ENCODE measurements around the gene LAMA3. TPM values are rescaled to one million over a fixed set of nuclear protein-coding genes. Genes with fewer than 3 reads are reported as not detected.
"Not testable (repeated sequence)": the region's sequence is repeated elsewhere in the genome, so short reads cannot be mapped to it uniquely, and the experiment has no call there.

The LAMA3 gene
- total and polyA plus RNA-seq, 9 donors, result 2.9 to 44.9 (median 14.8) TPM

DNA sequence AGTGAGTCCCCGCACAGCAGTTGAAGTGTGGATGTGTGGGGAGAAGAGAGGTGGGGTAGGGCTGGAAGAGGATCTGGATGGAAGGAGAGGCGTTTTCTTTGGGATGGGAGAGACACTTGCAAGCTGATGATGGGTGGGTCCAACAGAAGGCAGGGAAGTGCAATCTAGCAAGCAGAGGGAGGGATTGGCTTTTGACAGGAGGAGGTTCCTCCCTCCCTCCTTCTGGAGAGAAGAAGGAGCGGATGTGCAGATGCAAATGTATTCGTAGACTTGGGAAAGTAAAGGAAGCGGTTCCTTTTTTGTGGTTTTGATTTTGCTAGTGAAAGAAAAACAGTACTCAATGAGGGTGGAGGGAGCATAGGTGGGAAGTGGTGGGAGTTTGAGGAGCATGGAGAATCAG, 48.9 kb downstream of the LAMA3 start:
- H3K27me3 ChIP-seq, result no peaks in the 10 kb centered on the region
- no peak overlapping the region for H3K27ac ChIP-seq
- no peaks in the 10 kb centered on the region for H3K4me1 ChIP-seq (ENCODE audit: insufficient read depth)
- intact Hi-C loops (cut with DNase I), result no loop called here
- no peak for TF ChIP-seq EP300 (IDR thresholded peaks at IDR 0.05)
- TF ChIP-seq, protein P1, sequence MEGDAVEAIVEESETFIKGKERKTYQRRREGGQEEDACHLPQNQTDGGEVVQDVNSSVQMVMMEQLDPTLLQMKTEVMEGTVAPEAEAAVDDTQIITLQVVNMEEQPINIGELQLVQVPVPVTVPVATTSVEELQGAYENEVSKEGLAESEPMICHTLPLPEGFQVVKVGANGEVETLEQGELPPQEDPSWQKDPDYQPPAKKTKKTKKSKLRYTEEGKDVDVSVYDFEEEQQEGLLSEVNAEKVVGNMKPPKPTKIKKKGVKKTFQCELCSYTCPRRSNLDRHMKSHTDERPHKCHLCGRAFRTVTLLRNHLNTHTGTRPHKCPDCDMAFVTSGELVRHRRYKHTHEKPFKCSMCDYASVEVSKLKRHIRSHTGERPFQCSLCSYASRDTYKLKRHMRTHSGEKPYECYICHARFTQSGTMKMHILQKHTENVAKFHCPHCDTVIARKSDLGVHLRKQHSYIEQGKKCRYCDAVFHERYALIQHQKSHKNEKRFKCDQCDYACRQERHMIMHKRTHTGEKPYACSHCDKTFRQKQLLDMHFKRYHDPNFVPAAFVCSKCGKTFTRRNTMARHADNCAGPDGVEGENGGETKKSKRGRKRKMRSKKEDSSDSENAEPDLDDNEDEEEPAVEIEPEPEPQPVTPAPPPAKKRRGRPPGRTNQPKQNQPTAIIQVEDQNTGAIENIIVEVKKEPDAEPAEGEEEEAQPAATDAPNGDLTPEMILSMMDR (IDR thresholded peaks at IDR 0.05), result no peak
- no peak for DNase-seq
- H3K36me3 ChIP-seq, result no peaks in the 10 kb centered on the region
- no peak overlapping the region for H3K4me3 ChIP-seq
- 85 to 90% (median 87%) methylated on average over 5 of the region's 5 CpGs for WGBS, 3 donors
- H3K9me3 ChIP-seq, result no peaks in the 10 kb centered on the region

- intact Hi-C loops (cut with DNase I), result no loop called here
- 89 to 94% (median 92%) methylated on average over 5 of the region's 5 CpGs for WGBS, 3 donors
- DNase-seq, result no peak
These were observed 49.3 kb downstream of the LAMA3 start for GRCh38 chr18:23738575-23738974.

GRCh38 chr18:23740105-23740830, 51.0 kb downstream of the LAMA3 start:
- Histone ChIP-seq H3K27ac (no peak overlapping the region), H3K9me3 (no peaks in the 10 kb centered on the region), H3K4me1 (ENCODE audit: insufficient read depth) (no peaks in the 10 kb centered on the region), H3K27me3 (no peaks in the 10 kb centered on the region), H3K36me3 (no peaks in the 10 kb centered on the region), H3K4me3 (no peak overlapping the region)
- WGBS, 3 donors, result 52 to 63% (median 56%) methylated on average over 4 of the region's 4 CpGs
- TF ChIP-seq EP300 (IDR thresholded peaks at IDR 0.05), result no peak
- TF ChIP-seq, protein P1 (IDR thresholded peaks at IDR 0.05), result no peak
- no peak for TF ChIP-seq POLR2A (IDR thresholded peaks at IDR 0.05)
- intact Hi-C loops (cut with DNase I), result no loop called here
- peak in 2 of 5 donors; percentile 23 to 41 for DNase-seq

More at GRCh38 chr18:23738575-23738974, 49.3 kb downstream of the LAMA3 start:
- Histone ChIP-seq H3K4me3 (no peak overlapping the region), H3K4me1 (ENCODE audit: insufficient read depth) (no peaks in the 10 kb centered on the region), H3K27me3 (no peaks in the 10 kb centered on the region), H3K36me3 (no peaks in the 10 kb centered on the region), H3K27ac (no peak overlapping the region), H3K9me3 (no peaks in the 10 kb centered on the region)
- TF ChIP-seq EP300 (IDR thresholded peaks at IDR 0.05), result no peak
- TF ChIP-seq, protein P1 (IDR thresholded peaks at IDR 0.05), result no peak
- no peak for TF ChIP-seq POLR2A (IDR thresholded peaks at IDR 0.05)

DNA sequence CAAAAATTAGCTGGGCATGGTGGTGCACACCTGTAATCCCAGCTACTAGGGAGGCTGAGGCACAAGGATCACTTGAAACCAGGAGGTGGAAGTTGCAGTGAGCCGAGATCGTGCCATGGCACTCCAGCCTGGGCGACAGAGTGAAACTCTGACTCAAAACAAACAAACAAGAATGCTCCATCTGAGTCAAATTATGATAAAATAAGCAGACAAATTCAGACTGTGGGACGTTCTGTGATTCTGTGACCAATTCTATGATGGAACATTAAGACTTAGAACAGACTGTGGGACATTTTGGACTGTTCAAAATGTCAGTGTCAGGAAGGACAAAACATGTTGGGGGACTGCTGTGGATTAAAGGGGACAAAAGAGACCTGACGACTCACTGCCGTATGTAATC, 52.7 kb downstream of the LAMA3 start:
- H3K9me3 ChIP-seq; H3K27me3 ChIP-seq; H3K36me3 ChIP-seq; intact Hi-C loops (cut with DNase I); H3K4me3 ChIP-seq; H3K4me1 ChIP-seq (ENCODE audit: insufficient read depth); H3K27ac ChIP-seq; DNase-seq: not testable (repeated sequence)
- WGBS, 3 donors, result 92 to 96% (median 94%) methylated on average over 6 of the region's 6 CpGs

GRCh38 chr18:23743733-23744333, 54.6 kb downstream of the LAMA3 start:
- H3K4me3 ChIP-seq, result no peak overlapping the region
- TF ChIP-seq EP300 (IDR thresholded peaks at IDR 0.05) (no peak), POLR2A (IDR thresholded peaks at IDR 0.05) (no peak)
- TF ChIP-seq, protein P1 (IDR thresholded peaks at IDR 0.05), result no peak
- intact Hi-C loops (cut with DNase I), result no loop called here
- no peaks in the 10 kb centered on the region for H3K27me3 ChIP-seq
- DNase-seq, result no peak
- no peaks in the 10 kb centered on the region for H3K4me1 ChIP-seq (ENCODE audit: insufficient read depth)
- no peaks in the 10 kb centered on the region for H3K9me3 ChIP-seq
- H3K27ac ChIP-seq, result no peak overlapping the region
- WGBS, 3 donors, result 47 to 54% (median 51%) methylated on average over 4 of the region's 4 CpGs
- H3K36me3 ChIP-seq, result no peaks in the 10 kb centered on the region
